ENCODE measurements around the gene CBLIF.
"Not testable (repeated sequence)": the region's sequence is repeated elsewhere in the genome, so short reads cannot be mapped to it uniquely, and the experiment has no call there.

The CBLIF gene

GRCh38 chr11:59845399-59845798, at the start of gene CBLIF:
Gene CBLIF (minus strand): TSS chr11:59845499. CDS start chr11:59845453, 46 bp downstream.
- DNase-seq = no peak

GRCh38 chr11:59894616-59895015, 49.3 kb upstream of the CBLIF start:
- no peak for DNase-seq

GRCh38 chr11:59891781-59892181, 46.5 kb upstream of the CBLIF start:
- DNase-seq = no peak

GRCh38 chr11:59887156-59887555, 41.9 kb upstream of the CBLIF start:
- DNase-seq = not testable (repeated sequence)

GRCh38 chr11:59883597-59883996, 38.3 kb upstream of the CBLIF start:
- DNase-seq = no peak

GRCh38 chr11:59879567-59879966, 34.3 kb upstream of the CBLIF start:
- DNase-seq = no peak

GRCh38 chr11:59878575-59878974, 33.3 kb upstream of the CBLIF start, which contains the start of gene OOSP3:
Gene OOSP3 (plus strand): TSS chr11:59878782. CDS start chr11:59878809, 27 bp downstream.
- no peak for DNase-seq

- no peak for DNase-seq
Observed at GRCh38 chr11:59877784-59878183, 32.5 kb upstream of the CBLIF start.

GRCh38 chr11:59877325-59877724, 32.0 kb upstream of the CBLIF start:
- no peak for DNase-seq

GRCh38 chr11:59875856-59876519, 30.7 kb upstream of the CBLIF start:
- DNase-seq = no peak

- DNase-seq = no peak
Observed at GRCh38 chr11:59872076-59872475, 26.8 kb upstream of the CBLIF start.

- DNase-seq = no peak
Observed at GRCh38 chr11:59867946-59868345, 22.6 kb upstream of the CBLIF start.

GRCh38 chr11:59866836-59867235, 21.5 kb upstream of the CBLIF start:
- DNase-seq = no peak

- DNase-seq = no peak
Observed at GRCh38 chr11:59866397-59866796, 21.1 kb upstream of the CBLIF start, which contains the start of gene TCN1. Gene TCN1 (minus strand): TSS chr11:59866487. CDS start chr11:59866470, 17 bp downstream.

- DNase-seq = no peak
Observed at GRCh38 chr11:59865031-59865430, 19.7 kb upstream of the CBLIF start.

GRCh38 chr11:59862252-59862651, 17.0 kb upstream of the CBLIF start:
- no peak for DNase-seq

- DNase-seq = no peak
Observed at GRCh38 chr11:59859673-59860072, 14.4 kb upstream of the CBLIF start.

- no peak for DNase-seq
Observed at GRCh38 chr11:59857439-59858434, 12.4 kb upstream of the CBLIF start.

GRCh38 chr11:59854871-59855270, 9.6 kb upstream of the CBLIF start:
- DNase-seq = no peak

GRCh38 chr11:59851416-59851815, 6.1 kb upstream of the CBLIF start:
- not testable (repeated sequence) for DNase-seq

- DNase-seq = not testable (repeated sequence)
Observed at GRCh38 chr11:59849551-59849950, 4.3 kb upstream of the CBLIF start.

- DNase-seq = no peak
Observed at GRCh38 chr11:59849129-59849528, 3.8 kb upstream of the CBLIF start.

- DNase-seq = not testable (repeated sequence)
Observed at GRCh38 chr11:59848439-59848838, 3.1 kb upstream of the CBLIF start.

- DNase-seq = no peak
Observed at GRCh38 chr11:59847626-59848025, 2.3 kb upstream of the CBLIF start.

Data from NCI-H345 (cell line).